KG1 (cell line): ENCODE results near the gene HECTD3.
A peak's percentile ranks its signal among the peaks of the same experiment; 100 is the strongest.

Experiments
- DNase-seq: peaks from one replicate; lab custom pipeline; 2025; lab: John Stamatoyannopoulos, UW

Gene HECTD3

DNA sequence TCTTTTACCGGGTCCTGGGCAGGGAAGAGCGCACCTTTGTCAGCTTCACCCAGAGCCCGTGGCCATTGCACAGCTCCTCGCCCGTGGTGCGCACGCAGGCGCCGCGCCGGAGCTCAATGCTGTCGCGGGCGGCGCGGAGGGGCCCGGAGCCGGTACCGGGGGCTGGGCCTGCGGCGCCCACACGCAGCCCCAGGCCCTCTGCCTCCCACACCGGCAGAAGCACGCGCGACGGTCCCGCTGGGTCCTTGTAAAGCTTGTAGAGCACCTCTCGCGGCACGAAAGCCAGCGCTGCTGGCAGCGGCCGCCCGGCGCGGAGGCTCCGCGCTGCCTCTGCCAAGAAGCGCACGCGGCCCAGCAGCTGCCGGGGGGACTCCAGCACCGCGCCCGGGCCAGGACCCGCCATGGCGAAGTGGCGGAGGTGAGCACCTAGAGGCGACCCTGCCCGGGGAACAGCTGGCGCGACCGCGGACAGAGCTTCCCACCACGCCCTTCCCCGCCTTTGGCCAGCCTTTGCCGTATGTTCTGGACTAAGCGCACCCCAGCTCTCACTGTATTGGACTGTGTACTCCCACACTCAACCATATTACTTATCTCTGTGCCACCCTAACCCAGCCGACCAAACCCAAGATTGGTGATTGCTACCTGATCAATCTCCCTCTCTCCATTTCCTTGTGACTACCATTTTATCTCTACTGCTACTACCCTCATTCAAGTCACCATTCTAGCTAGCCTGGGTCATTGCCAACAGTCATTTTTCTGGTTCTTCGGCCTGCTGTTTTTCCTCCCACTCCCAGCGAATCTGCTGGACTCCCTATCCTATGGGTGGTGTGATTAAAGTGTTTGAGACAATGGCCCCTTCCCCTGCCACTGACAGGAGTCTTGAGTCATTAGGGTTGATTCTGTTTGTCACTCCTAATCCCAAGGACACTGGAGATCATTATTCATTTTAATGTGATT, at the start of gene HECTD3:
Gene HECTD3, minus strand, starts transcription at position 470 of the 957 bp plus-strand sequence. Its CDS starts 67 bp downstream, at position 403.
- DNase-seq: peak; percentile 72

GRCh38 chr1:45059829-45060228, 48.7 kb upstream of the HECTD3 start:
- no peak for DNase-seq

DNA sequence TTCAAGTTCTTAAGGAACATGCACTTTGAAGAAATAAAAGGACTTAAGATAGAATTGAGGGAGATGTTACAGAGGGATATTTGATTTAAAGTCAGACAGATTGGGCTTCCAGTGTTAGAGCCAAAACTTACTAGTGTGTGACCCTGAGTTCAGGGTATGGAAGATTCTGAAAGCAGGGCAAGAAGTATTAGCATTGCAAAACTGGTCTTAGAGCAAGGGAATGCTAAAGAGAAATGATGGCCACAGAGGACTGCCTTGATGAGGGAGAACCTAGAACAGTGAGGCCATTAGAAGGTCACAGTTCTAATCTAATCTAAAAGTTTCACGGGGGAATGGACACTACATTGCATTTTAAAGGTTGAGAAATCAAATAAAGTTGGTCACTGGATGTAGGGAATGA, 46.4 kb upstream of the HECTD3 start:
- DNase-seq: no peak

- DNase-seq: no peak
Observed at GRCh38 chr1:45051005-45051772, 40.1 kb upstream of the HECTD3 start.

- DNase-seq: no peak
Observed at GRCh38 chr1:45047032-45047431, 35.9 kb upstream of the HECTD3 start.

DNA sequence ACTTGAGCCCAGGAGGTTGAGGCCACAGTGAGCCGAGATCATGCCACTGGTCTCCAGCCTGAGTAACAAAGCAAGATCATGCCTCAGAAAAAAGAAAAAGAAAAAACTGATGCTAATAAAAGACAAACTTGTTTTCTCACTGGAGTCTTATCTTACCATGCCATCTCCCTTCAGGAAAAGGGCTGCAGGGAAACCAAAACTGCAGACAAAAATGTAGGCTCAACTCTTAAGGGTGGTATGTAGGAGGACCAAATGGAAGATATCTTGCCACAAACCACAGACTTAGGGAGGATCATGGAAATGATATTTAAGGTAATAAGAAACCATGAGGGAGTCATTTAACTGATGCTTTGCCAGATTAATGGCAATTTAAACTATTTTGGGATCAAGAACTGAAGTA, 33.8 kb upstream of the HECTD3 start:
- no peak for DNase-seq

DNA sequence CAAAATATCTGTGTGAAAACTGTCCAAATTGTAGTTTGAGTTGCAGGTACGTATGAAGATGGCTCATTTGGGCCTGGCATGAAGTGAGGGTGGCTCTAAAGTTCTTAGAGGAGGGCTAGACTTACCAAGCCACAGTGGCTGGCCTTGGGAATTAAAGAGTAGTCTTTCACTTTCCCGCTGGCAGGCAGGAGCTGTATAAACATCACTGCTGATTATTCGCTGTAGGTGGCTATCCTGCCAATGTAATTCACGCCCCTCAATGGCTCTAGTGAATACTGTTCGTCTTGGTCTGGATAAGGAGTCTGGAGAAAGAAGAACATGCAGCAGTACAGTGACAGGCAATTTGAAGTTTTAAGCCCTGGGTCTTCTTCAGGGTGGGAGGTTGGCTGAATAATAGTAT, 32.0 kb upstream of the HECTD3 start:
- no peak for DNase-seq

GRCh38 chr1:45040297-45040696, 29.2 kb upstream of the HECTD3 start:
- no peak for DNase-seq

DNA sequence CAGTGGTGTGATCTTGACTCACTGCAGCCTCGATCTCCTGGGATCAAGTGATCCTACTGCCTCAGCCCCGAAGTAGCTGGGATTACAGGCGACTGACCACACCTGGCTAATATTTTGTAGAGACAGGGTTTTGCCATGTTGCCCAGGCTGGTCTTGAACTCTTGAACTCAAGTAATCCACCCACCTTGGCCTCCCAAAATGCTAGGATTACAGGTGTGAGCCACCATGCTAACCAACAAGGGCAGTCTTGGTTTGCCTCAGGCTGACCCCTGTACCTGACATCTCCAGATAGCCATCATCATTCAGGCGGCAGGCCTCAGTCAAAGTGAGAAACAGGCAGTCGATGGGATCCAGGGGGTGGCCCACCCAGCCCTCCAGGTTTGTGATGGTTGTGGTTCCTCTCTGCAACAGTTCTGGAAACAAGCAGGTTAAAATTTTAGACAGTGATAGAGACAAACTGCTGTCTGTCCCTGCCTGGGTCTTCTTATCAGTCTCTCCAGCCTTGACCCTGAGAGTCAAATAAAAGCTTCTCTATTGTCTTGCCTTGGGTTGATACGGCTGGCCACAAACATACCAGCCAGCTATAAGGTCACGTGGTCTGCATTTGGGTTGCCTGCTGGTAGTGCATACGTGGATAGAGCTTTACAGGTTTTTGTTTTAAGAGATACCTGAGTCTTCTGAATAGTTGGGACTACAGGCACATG, 27.7 kb upstream of the HECTD3 start:
- DNase-seq: no peak

GRCh38 chr1:45038240-45038639, 27.1 kb upstream of the HECTD3 start:
- DNase-seq: no peak

DNA sequence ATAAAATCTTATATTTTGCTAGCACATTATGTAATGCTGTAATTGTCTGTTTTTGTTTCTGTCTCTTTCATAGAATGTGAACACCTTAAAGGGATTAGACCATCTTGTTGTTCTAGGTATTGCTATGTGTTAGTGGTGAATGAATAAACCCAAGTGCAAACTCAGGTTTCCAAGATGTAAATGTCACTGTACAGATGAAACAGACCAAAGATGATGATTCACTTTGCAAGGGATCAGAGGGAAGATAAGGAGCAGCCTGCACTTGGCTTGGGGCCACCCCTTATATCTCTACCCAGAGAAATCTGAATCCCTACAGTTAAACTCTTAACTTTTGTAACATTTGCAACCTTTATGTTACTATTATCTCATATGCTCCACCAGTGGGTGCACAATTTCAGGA, 26.3 kb upstream of the HECTD3 start:
- DNase-seq: no peak

DNA sequence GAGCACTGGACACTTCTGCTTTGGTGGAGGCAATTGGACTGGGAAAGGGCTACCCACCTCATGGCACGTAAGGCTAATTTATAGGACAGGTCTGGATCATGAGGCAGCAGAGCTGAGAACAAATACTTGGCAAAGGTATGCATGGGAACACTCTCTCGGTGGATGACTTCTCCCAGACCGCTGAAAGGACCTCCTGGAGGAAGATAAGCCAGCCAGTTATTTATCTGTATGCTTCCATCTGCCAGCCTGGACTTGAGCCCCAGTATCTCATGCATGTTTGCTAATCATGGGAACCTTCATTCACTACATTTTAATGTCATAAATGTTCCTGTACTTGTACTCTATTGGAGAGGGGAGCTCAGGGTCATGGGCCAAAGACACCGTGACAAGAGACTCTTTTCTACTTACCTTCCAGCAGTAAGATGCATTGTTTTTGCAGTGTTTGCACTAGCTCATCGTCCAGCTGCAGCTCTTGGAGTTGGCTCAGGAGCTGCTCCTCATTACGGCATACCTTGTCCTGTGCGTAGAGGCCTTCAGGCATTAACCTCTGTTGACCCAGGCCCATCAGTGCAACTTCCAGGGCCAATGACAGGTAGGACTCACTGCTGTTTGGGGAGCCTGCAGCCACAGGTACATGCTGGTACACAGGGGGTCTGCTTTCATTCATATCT, 24.6 kb upstream of the HECTD3 start:
- DNase-seq: no peak

DNA sequence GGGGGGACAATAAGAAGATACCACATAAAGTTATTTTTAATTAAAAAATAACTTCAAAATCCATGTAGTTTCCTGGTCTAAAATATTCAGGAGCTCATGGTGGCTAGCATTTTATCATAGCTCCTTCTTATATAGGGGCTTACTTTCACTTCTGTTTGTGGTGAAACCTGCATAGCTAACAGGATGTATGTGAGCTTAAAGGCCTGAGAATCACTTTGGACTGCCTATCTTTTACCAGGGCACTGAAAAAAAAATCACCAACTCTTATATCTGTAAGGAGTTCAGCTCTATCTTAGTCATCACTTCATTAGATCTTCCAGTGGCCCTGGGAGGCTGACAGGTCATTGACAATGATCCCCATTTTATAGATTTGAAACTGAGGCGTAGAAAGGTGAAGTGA, 22.2 kb upstream of the HECTD3 start:
- no peak for DNase-seq

- no peak for DNase-seq
Observed at GRCh38 chr1:45032837-45033236, 21.7 kb upstream of the HECTD3 start.

DNA sequence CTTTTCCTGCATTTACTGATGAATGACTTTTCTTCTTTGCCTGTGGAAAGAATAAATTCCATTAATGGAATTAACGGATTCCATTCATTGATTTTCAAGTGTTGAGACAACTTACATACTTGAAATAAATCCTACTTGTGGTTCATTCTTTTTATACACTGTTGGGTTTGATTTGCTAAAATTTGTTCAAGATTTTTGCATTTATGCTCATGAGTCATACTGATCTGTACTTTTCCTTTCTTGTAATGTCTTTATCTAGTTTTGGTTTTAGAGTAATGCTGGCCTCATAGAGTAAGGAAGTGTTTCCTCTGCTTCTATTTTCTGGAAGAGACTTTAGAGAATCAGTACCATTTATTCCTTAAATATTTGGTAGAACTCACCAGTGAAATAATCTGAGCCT, 15.3 kb upstream of the HECTD3 start:
- DNase-seq: no peak

- DNase-seq: no peak
Observed at GRCh38 chr1:45023663-45024062, 12.5 kb upstream of the HECTD3 start.

DNA sequence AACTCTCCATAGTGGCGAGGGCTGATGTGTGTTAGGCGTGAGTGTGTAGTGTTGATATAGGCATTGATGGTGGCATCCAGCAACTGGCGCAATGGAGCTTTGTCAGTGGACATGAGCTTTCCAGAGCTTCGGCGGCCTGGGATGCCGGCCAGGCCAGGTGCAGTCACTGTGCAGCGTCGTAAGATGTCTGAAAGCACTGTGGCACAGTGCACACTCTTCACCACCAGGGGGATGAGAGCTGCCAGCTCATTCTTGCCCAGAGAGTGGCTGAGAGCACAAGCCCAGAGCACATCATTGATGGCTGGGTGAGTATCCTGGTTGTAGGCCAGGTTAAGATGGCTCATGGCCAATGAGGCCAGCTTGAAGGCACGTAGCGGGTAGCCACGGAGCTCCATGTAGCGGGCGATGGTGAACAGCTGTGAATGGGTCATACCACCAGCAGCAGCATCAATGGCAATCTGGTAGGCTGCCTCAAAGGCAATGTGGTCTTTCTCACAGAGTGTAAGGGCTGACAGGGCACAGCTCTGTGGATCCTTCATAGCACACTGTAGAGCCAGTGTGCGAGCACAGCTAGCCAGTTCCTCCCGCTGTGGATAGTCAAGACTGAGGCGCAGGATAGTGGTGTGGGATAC, 7.6 kb upstream of the HECTD3 start:
- no peak for DNase-seq

- no peak for DNase-seq
Observed at GRCh38 chr1:45016767-45017166, 5.6 kb upstream of the HECTD3 start.

GRCh38 chr1:45016090-45016697, 5.1 kb upstream of the HECTD3 start:
- no peak for DNase-seq

DNA sequence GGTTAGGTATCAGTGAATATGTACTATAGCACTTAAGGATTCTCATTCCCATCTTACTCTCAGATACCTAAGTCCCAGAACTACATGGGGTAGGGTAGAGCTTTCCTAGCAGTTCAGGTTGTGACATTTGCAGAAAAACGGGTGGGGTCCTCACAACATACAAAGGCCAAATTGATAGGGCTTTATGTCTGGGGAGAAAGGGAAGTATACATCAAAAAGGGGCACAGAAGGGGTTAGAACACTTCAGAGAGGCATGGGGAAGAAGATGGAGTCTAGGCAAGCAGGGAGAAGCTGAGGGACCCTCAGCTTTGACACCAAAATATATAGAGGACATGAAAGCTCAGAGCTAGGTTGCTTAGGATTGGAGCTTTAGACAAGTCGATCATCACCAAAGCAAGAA, 4.6 kb upstream of the HECTD3 start:
- DNase-seq: no peak
